Mesenchymal stem cell (in vitro differentiated cells and primary cell): ENCODE measurements around the gene EMP3.

Experiments
- DNase-seq: peaks from one replicate; pipeline ENCODE4 v3.0.0-alpha.2; 2013
- H2AFZ ChIP-seq: one replicate; pipeline ENCODE4 v1.6.1; 2013; ENCODE audit warnings: low read depth, mild to moderate bottlenecking, control low read depth, inconsistent platforms, low read length, moderate library complexity
- H2AK5ac ChIP-seq: 2 replicates; pipeline ENCODE4 v1.6.1; 2013; ENCODE audit warnings: low read length, moderate library complexity, mild to moderate bottlenecking, inconsistent platforms; ENCODE audit not compliant: severe bottlenecking
- H2BK120ac ChIP-seq: one replicate; pipeline ENCODE4 v1.6.1; 2013; ENCODE audit warnings: low read depth, mild to moderate bottlenecking, inconsistent platforms, low read length, moderate library complexity
- H2BK12ac ChIP-seq, 2 experiments: one replicate each; pipeline ENCODE4 v1.6.1; 2013; ENCODE audit warnings: inconsistent platforms in 2 of 2, low read length in 2 of 2, mild to moderate bottlenecking in 2 of 2, moderate library complexity in 2 of 2, control low read depth in 1 of 2
- H2BK15ac ChIP-seq: one replicate; pipeline ENCODE4 v1.6.1; 2013; ENCODE audit warnings: mild to moderate bottlenecking, low read depth, inconsistent platforms; ENCODE audit not compliant: poor library complexity, severe bottlenecking
- H2BK5ac ChIP-seq: 2 replicates; pipeline ENCODE4 v1.6.1; 2013; ENCODE audit warnings: low read depth, mild to moderate bottlenecking, low read length, control low read depth, inconsistent platforms; ENCODE audit not compliant: poor library complexity, severe bottlenecking
- H3K14ac ChIP-seq, 2 experiments: one replicate each; pipeline ENCODE4 v1.6.1; 2013; ENCODE audit warnings: inconsistent platforms in 2 of 2, low read length in 2 of 2, control low read depth in 1 of 2, mild to moderate bottlenecking in 1 of 2, moderate library complexity in 1 of 2
- H3K18ac ChIP-seq, 2 experiments: one replicate each; pipeline ENCODE4 v1.6.1; 2013; ENCODE audit warnings: inconsistent platforms in 2 of 2, low read length in 2 of 2, control low read depth in 1 of 2, low read depth in 1 of 2, mild to moderate bottlenecking in 1 of 2
- H3K23ac ChIP-seq, 2 experiments: one replicate each; pipeline ENCODE4 v1.6.1; 2013; ENCODE audit warnings: inconsistent platforms in 2 of 2, low read length in 2 of 2, mild to moderate bottlenecking in 2 of 2, moderate library complexity in 2 of 2, control low read depth in 1 of 2
- H3K27ac ChIP-seq: 2 replicates; pipeline ENCODE4 v1.5.1; 2013; ENCODE audit warnings: mild to moderate bottlenecking, moderate library complexity, low read length, control low read depth, inconsistent platforms; ENCODE audit not compliant: poor library complexity, severe bottlenecking
- H3K27me3 ChIP-seq, 2 experiments: 2 replicates each; pipeline versions ENCODE4 v1.6.1 to v1.7.0; 2013; ENCODE audit warnings: low read length in 2 of 2, mild to moderate bottlenecking in 2 of 2, moderate library complexity in 2 of 2, control low read depth in 1 of 2, inconsistent platforms in 1 of 2; ENCODE audit not compliant: control insufficient read depth in 1 of 2, insufficient read depth in 1 of 2
- H3K36me3 ChIP-seq, 2 experiments: 2 replicates each; pipeline versions ENCODE4 v1.6.1 to v1.7.0; 2013; ENCODE audit warnings: low read length in 2 of 2, control low read depth in 1 of 2, inconsistent platforms in 1 of 2, low read depth in 1 of 2, mild to moderate bottlenecking in 1 of 2; ENCODE audit not compliant: insufficient read depth in 2 of 2, control insufficient read depth in 1 of 2
- H3K4ac ChIP-seq, 2 experiments: one replicate each; pipeline ENCODE4 v1.6.1; 2013; ENCODE audit warnings: inconsistent platforms in 2 of 2, low read length in 2 of 2, mild to moderate bottlenecking in 2 of 2, moderate library complexity in 2 of 2, control low read depth in 1 of 2, low read depth in 1 of 2
- H3K4me1 ChIP-seq: 2 replicates; pipeline ENCODE4 v1.6.1; 2013; ENCODE audit warnings: low read depth, low read length, control low read depth; ENCODE audit not compliant: control insufficient read depth, insufficient read depth
- H3K4me2 ChIP-seq: 2 replicates; pipeline ENCODE4 v1.6.1; 2013; ENCODE audit warnings: low read length, mild to moderate bottlenecking, inconsistent platforms; ENCODE audit not compliant: poor library complexity, severe bottlenecking
- H3K4me3 ChIP-seq, 2 experiments: 2 replicates each; pipeline versions ENCODE4 v1.5.1 to v1.7.0; 2013; ENCODE audit warnings: low read length in 2 of 2, mild to moderate bottlenecking in 2 of 2, control low read depth in 1 of 2, low read depth in 1 of 2; ENCODE audit not compliant: insufficient read depth in 1 of 2
- H3K79me1 ChIP-seq: replicated peaks from 2 replicates; pipeline ENCODE4 v1.6.1; 2013; ENCODE audit warnings: mild to moderate bottlenecking, control low read depth, low read length, inconsistent platforms; ENCODE audit not compliant: poor library complexity, severe bottlenecking
- H3K9ac ChIP-seq: 2 replicates; pipeline ENCODE4 v1.7.0; 2013; ENCODE audit warnings: mild to moderate bottlenecking, low read length, moderate library complexity
- H3K9me3 ChIP-seq: 2 replicates; pipeline ENCODE4 v1.7.0; 2013; ENCODE audit warnings: mild to moderate bottlenecking, low read length; ENCODE audit not compliant: control insufficient read depth
- H4K8ac ChIP-seq: one replicate; pipeline ENCODE4 v1.6.1; 2013; ENCODE audit warnings: inconsistent platforms, mild to moderate bottlenecking, low read length, moderate library complexity
- H4K91ac ChIP-seq: one replicate; pipeline ENCODE4 v1.6.1; 2013; ENCODE audit warnings: mild to moderate bottlenecking, low read length, inconsistent platforms
- WGBS: methylation state at CpG from one replicate; pipeline ENCODE4 v1.1.7; 2013; ENCODE audit warnings: mixed read lengths; 5-methylcytosine and 5-hydroxymethylcytosine counted together

EMP3 gene

GRCh38 chr19:48363810-48364597, 38.7 kb downstream of the EMP3 start, which contains the start of the genes SYNGR4 and TMEM143:
Gene SYNGR4 (plus strand): TSS chr19:48364367. CDS start chr19:48365843, 1,476 bp downstream.
Gene TMEM143 (minus strand): TSS chr19:48363940. CDS start chr19:48363920, 20 bp downstream.
- no peaks in the 10 kb centered on the region for H3K79me1 ChIP-seq
- H3K9me3 ChIP-seq, result no peaks in the 10 kb centered on the region
- peaks cover 8% of the 10 kb centered on the region for H3K4me1 ChIP-seq
- H2BK5ac ChIP-seq, result peak within 1 kb of the TSS; percentile 11
- peak within 1 kb of the TSS; percentile 46 to 92 for H3K4me3 ChIP-seq
- DNase-seq, result peak; percentile 99
- H4K91ac ChIP-seq, result peak within 1 kb of the TSS; percentile 93
- peak within 1 kb of the TSS; percentile 29 for H2BK120ac ChIP-seq
- peak within 1 kb of the TSS; percentile 11 to 90 for H2BK12ac ChIP-seq
- H2AFZ ChIP-seq, result peak within 1 kb of the TSS; percentile 90
- peak within 1 kb of the TSS; percentile 92 for H4K8ac ChIP-seq
- peak within 1 kb of the TSS; percentile 88 for H2AK5ac ChIP-seq
- H3K23ac ChIP-seq, result no peak within 1 kb of the TSS
- H3K36me3 ChIP-seq, result peaks cover 0 to 9% of the 10 kb centered on the region in 2 experiments
- no peaks in the 10 kb centered on the region for H3K27me3 ChIP-seq
- peak within 1 kb of the TSS; percentile 94 for H3K9ac ChIP-seq
- peak within 1 kb of the TSS; percentile 87 to 92 for H3K18ac ChIP-seq
- WGBS, result 5% methylated on average over 59 of the region's 59 CpGs
- H3K14ac ChIP-seq, result peak within 1 kb of the TSS in 1 of 2 experiments; percentile 44
- peak within 1 kb of the TSS; percentile 65 for H3K27ac ChIP-seq
- no peak within 1 kb of the TSS for H2BK15ac ChIP-seq
- peak within 1 kb of the TSS; percentile 55 to 90 for H3K4ac ChIP-seq
- peak within 1 kb of the TSS; percentile 88 for H3K4me2 ChIP-seq

GRCh38 chr19:48364598-48365348, 39.4 kb downstream of the EMP3 start:
- H3K27me3 ChIP-seq, result no peaks in the 10 kb centered on the region
- no peaks in the 10 kb centered on the region for H3K79me1 ChIP-seq
- no peak overlapping the region for H3K23ac ChIP-seq
- no peak overlapping the region for H2AK5ac ChIP-seq
- no peak overlapping the region for H4K91ac ChIP-seq
- peak overlapping the region; percentile 45 for H3K4me2 ChIP-seq
- peaks cover 8% of the 10 kb centered on the region for H3K4me1 ChIP-seq
- no peak overlapping the region for H3K27ac ChIP-seq
- no peak overlapping the region for H3K18ac ChIP-seq
- H3K14ac ChIP-seq, result no peak overlapping the region
- no peak for DNase-seq
- peak overlapping the region; percentile 89 for H2AFZ ChIP-seq
- no peaks in the 10 kb centered on the region for H3K9me3 ChIP-seq
- H2BK15ac ChIP-seq, result no peak overlapping the region
- no peak overlapping the region for H3K4ac ChIP-seq
- H4K8ac ChIP-seq, result peak overlapping the region; percentile 13
- H2BK120ac ChIP-seq, result no peak overlapping the region
- H3K4me3 ChIP-seq, result peak overlapping the region; percentile 24 to 92
- 89% methylated on average over 10 of the region's 10 CpGs for WGBS
- no peak overlapping the region for H2BK5ac ChIP-seq
- H2BK12ac ChIP-seq, result peak overlapping the region in 1 of 2 experiments; percentile 32
- H3K36me3 ChIP-seq, result peaks cover 0 to 7% of the 10 kb centered on the region in 2 experiments
- H3K9ac ChIP-seq, result peak overlapping the region; percentile 38

GRCh38 chr19:48365602-48366001, 40.2 kb downstream of the EMP3 start:
- Histone ChIP-seq H2AK5ac (no peak overlapping the region), H3K79me1 (no peaks in the 10 kb centered on the region), H3K27me3 (no peaks in the 10 kb centered on the region), H3K9me3 (no peaks in the 10 kb centered on the region), H3K23ac (no peak overlapping the region), H3K4me1 (peaks cover 8% of the 10 kb centered on the region), H4K91ac (no peak overlapping the region), H3K14ac (no peak overlapping the region), H2BK15ac (no peak overlapping the region), H3K4me3 (no peak overlapping the region), H3K27ac (no peak overlapping the region), H3K4ac (no peak overlapping the region), H2AFZ (no peak overlapping the region), H2BK12ac (no peak overlapping the region), H2BK120ac (no peak overlapping the region), H3K18ac (no peak overlapping the region), H3K9ac (no peak overlapping the region), H2BK5ac (no peak overlapping the region), H3K36me3 (peaks cover 0 to 3% of the 10 kb centered on the region in 2 experiments), H3K4me2 (no peak overlapping the region), H4K8ac (no peak overlapping the region)
- 92% methylated on average over 11 of the region's 11 CpGs for WGBS
- DNase-seq, result no peak

- Histone ChIP-seq H3K14ac (no peak overlapping the region), H4K8ac (peak overlapping the region; percentile 8), H2BK12ac (no peak overlapping the region), H2AK5ac (no peak overlapping the region), H3K18ac (no peak overlapping the region), H2BK5ac (no peak overlapping the region), H4K91ac (no peak overlapping the region), H3K27ac (no peak overlapping the region), H3K4me3 (no peak overlapping the region), H2AFZ (no peak overlapping the region), H2BK15ac (no peak overlapping the region), H3K79me1 (no peaks in the 10 kb centered on the region), H2BK120ac (no peak overlapping the region), H3K27me3 (no peaks in the 10 kb centered on the region), H3K4ac (no peak overlapping the region), H3K23ac (no peak overlapping the region), H3K36me3 (no peaks in the 10 kb centered on the region), H3K4me1 (peaks cover 8% of the 10 kb centered on the region), H3K4me2 (no peak overlapping the region), H3K9ac (no peak overlapping the region), H3K9me3 (no peaks in the 10 kb centered on the region)
- 97% methylated on average over 4 of the region's 5 CpGs for WGBS
- DNase-seq, result no peak
Observed at GRCh38 chr19:48367855-48368254, 42.5 kb downstream of the EMP3 start.
